Measurements from ENCODE around the gene TFCP2. TPM values are rescaled to one million over a fixed set of nuclear protein-coding genes. Genes with fewer than 3 reads are reported as not detected.

Gene TFCP2
- total RNA-seq, 1 donor from 2014 or later = 40.0 TPM

GRCh38 chr12:51150777-51151176 lies 22.2 kb downstream of the TFCP2 start:
- no peak for TF ChIP-seq CTCF (IDR thresholded peaks at IDR 0.05; ENCODE audit: unreplicated experiment)
- Mint-ChIP-seq H3K27me3 (no peaks in the 10 kb centered on the region), H3K4me3 (ENCODE audit: low read depth) (no peak overlapping the region), H3K9me3 (ENCODE audit: low read depth) (no peaks in the 10 kb centered on the region), H3K4me1 (ENCODE audit: low read depth) (peaks cover 8% of the 10 kb centered on the region), H3K27ac (no peak overlapping the region), H3K36me3 (ENCODE audit: insufficient read depth) (peaks cover 1% of the 10 kb centered on the region)
- DNase-seq (ENCODE audit: low spot score, unreplicated experiment) = no peak

- no peak for DNase-seq (ENCODE audit: low spot score, unreplicated experiment)
- H3K4me1 Mint-ChIP-seq (ENCODE audit: low read depth) = peaks cover 8% of the 10 kb centered on the region
- peaks cover 2% of the 10 kb centered on the region for H3K36me3 Mint-ChIP-seq (ENCODE audit: insufficient read depth)
- no peaks in the 10 kb centered on the region for H3K9me3 Mint-ChIP-seq (ENCODE audit: low read depth)
- TF ChIP-seq CTCF (IDR thresholded peaks at IDR 0.05; ENCODE audit: unreplicated experiment) = no peak
- no peak overlapping the region for H3K4me3 Mint-ChIP-seq (ENCODE audit: low read depth)
- no peak overlapping the region for H3K27ac Mint-ChIP-seq
- no peaks in the 10 kb centered on the region for H3K27me3 Mint-ChIP-seq
These were observed 25.6 kb downstream of the TFCP2 start for GRCh38 chr12:51147309-51147708.

GRCh38 chr12:51139292-51139844 lies 33.6 kb downstream of the TFCP2 start:
- no peaks in the 10 kb centered on the region for H3K27me3 Mint-ChIP-seq
- H3K36me3 Mint-ChIP-seq (ENCODE audit: insufficient read depth) = peaks cover 2% of the 10 kb centered on the region
- H3K4me1 Mint-ChIP-seq (ENCODE audit: low read depth) = no peaks in the 10 kb centered on the region
- no peak for TF ChIP-seq CTCF (IDR thresholded peaks at IDR 0.05; ENCODE audit: unreplicated experiment)
- no peak overlapping the region for H3K4me3 Mint-ChIP-seq (ENCODE audit: low read depth)
- H3K9me3 Mint-ChIP-seq (ENCODE audit: low read depth) = no peaks in the 10 kb centered on the region
- no peak for DNase-seq (ENCODE audit: low spot score, unreplicated experiment)
- H3K27ac Mint-ChIP-seq = peak overlapping the region; percentile 83

GRCh38 chr12:51132693-51133092 lies 40.2 kb downstream of the TFCP2 start:
- Mint-ChIP-seq H3K4me1 (ENCODE audit: low read depth) (no peaks in the 10 kb centered on the region), H3K4me3 (ENCODE audit: low read depth) (no peak overlapping the region), H3K9me3 (ENCODE audit: low read depth) (no peaks in the 10 kb centered on the region), H3K27ac (peak overlapping the region; percentile 62), H3K36me3 (ENCODE audit: insufficient read depth) (peaks cover 1% of the 10 kb centered on the region), H3K27me3 (no peaks in the 10 kb centered on the region)
- TF ChIP-seq CTCF (IDR thresholded peaks at IDR 0.05; ENCODE audit: unreplicated experiment) = no peak
- no peak for DNase-seq (ENCODE audit: low spot score, unreplicated experiment)

- H3K9me3 Mint-ChIP-seq (ENCODE audit: low read depth) = no peaks in the 10 kb centered on the region
- no peaks in the 10 kb centered on the region for H3K27me3 Mint-ChIP-seq
- no peak overlapping the region for H3K4me3 Mint-ChIP-seq (ENCODE audit: low read depth)
- H3K36me3 Mint-ChIP-seq (ENCODE audit: insufficient read depth) = peaks cover 1% of the 10 kb centered on the region
- H3K4me1 Mint-ChIP-seq (ENCODE audit: low read depth) = no peaks in the 10 kb centered on the region
- H3K27ac Mint-ChIP-seq = peak overlapping the region; percentile 14
- TF ChIP-seq CTCF (IDR thresholded peaks at IDR 0.05; ENCODE audit: unreplicated experiment) = no peak
- DNase-seq (ENCODE audit: low spot score, unreplicated experiment) = no peak
These were observed 41.0 kb downstream of the TFCP2 start for GRCh38 chr12:51131745-51132521.

Measured in progenitor cell of endocrine pancreas (in vitro differentiated cells).